GM21515 (cell line): ENCODE results near the gene ATP8A2.
"Not testable (repeated sequence)": the region's sequence is repeated elsewhere in the genome, so short reads cannot be mapped to it uniquely, and the experiment has no call there.

ENCODE experiments used
- ATAC-seq: cut with Tn5 transposase; IDR thresholded peaks from one replicate; pipeline ENCODE4 v1.9.1; 2021; ENCODE audit not compliant: unreplicated experiment

The ATP8A2 gene

GRCh38 chr13:25939961-25940687 is 568.4 kb downstream of the ATP8A2 start:
- no peak for ATAC-seq

GRCh38 chr13:25943081-25943480 is 571.3 kb downstream of the ATP8A2 start:
- ATAC-seq = no peak

- no peak for ATAC-seq
These were observed 571.9 kb downstream of the ATP8A2 start for GRCh38 chr13:25943658-25944057.

- no peak for ATAC-seq
These were observed 573.8 kb downstream of the ATP8A2 start for GRCh38 chr13:25945596-25945995.

GRCh38 chr13:25946321-25946720 is 574.5 kb downstream of the ATP8A2 start:
- no peak for ATAC-seq

GRCh38 chr13:25948910-25949309 is 577.1 kb downstream of the ATP8A2 start:
- ATAC-seq = no peak

GRCh38 chr13:25951831-25952230 is 580.1 kb downstream of the ATP8A2 start:
- ATAC-seq = no peak

GRCh38 chr13:25954080-25954479 is 582.3 kb downstream of the ATP8A2 start:
- not testable (repeated sequence) for ATAC-seq

GRCh38 chr13:25954943-25955342 is 583.2 kb downstream of the ATP8A2 start:
- ATAC-seq = not testable (repeated sequence)

- ATAC-seq = no peak
These were observed 587.2 kb downstream of the ATP8A2 start for GRCh38 chr13:25958986-25959385.

GRCh38 chr13:25961294-25961693 is 589.5 kb downstream of the ATP8A2 start:
- ATAC-seq = no peak

GRCh38 chr13:25963674-25964073 is 591.9 kb downstream of the ATP8A2 start:
- ATAC-seq = no peak

- ATAC-seq = no peak
These were observed 593.8 kb downstream of the ATP8A2 start for GRCh38 chr13:25965596-25965995.

- no peak for ATAC-seq
These were observed 594.3 kb downstream of the ATP8A2 start for GRCh38 chr13:25966086-25966485.

GRCh38 chr13:25967144-25967543 is 595.4 kb downstream of the ATP8A2 start:
- no peak for ATAC-seq

GRCh38 chr13:25971047-25971446 is 599.3 kb downstream of the ATP8A2 start:
- ATAC-seq = no peak

- no peak for ATAC-seq
These were observed 599.8 kb downstream of the ATP8A2 start for GRCh38 chr13:25971459-25972145.

GRCh38 chr13:25973085-25973484 is 601.3 kb downstream of the ATP8A2 start:
- ATAC-seq = no peak

GRCh38 chr13:25973576-25973975 is 601.8 kb downstream of the ATP8A2 start:
- ATAC-seq = no peak

GRCh38 chr13:25977216-25977615 is 605.4 kb downstream of the ATP8A2 start:
- ATAC-seq = no peak

GRCh38 chr13:25977671-25978070 is 605.9 kb downstream of the ATP8A2 start:
- ATAC-seq = no peak

GRCh38 chr13:25978961-25979360 is 607.2 kb downstream of the ATP8A2 start:
- no peak for ATAC-seq

GRCh38 chr13:25979371-25979770 is 607.6 kb downstream of the ATP8A2 start:
- no peak for ATAC-seq
